M059J (cell line): ENCODE measurements around the gene ADD1. TPM values are rescaled to one million over a fixed set of nuclear protein-coding genes. Genes with fewer than 3 reads are reported as not detected.
"Not testable (repeated sequence)": the region's sequence is repeated elsewhere in the genome, so short reads cannot be mapped to it uniquely, and the experiment has no call there.

Source experiments
- DNase-seq: peaks from one replicate; pipeline ENCODE4 v3.0.0-alpha.2; 2012; ENCODE audit warnings: low read depth
- total RNA-seq: library from RNA; depleted of rRNA; stranded (reverse); fragments of >200 nt; shearing (Covaris generic); gene quantifications from 2 replicates; pipeline ENCODE4 v1.2.3, GENCODE V29; 2014

The ADD1 gene
- total RNA-seq, 1 experiment from 2014 or later: 193 TPM

DNA sequence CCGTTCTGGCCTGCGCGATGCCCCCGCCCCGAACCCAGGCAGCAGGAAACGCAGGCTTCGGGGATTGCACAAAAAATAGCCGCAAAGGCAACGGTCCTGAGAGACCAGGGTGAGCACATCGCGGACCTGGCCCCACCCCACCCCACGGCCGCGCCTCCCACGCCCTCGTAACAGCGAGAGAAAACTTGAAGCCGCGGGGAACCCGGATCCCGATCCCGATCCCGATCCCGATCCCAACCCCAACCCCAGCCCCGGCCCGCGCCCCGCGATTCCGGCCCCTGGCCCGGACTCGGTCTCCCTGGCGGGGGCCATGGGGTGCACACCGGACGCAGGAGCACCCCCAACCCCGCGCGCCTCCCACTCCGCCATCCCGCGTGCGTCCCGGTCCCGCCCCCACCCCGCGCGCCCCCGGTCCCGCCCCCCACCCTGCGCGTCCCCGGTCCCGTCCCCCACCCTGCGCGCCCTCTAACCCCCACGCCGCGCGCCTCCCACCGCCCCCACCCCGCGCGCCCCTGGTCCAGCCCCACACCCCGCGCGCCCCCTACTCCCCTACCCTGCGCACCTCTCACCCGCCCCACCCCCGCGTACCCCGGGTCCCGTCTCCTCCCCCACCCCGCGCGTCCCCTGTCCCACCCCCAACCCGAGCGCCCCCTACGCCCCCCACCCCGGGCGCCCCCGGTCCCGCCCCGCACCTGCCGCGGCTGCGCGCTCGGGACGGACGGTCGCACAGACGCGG is 90.6 kb downstream of the ADD1 start:
- DNase-seq: peak; percentile 39

- DNase-seq: peak; percentile 83
Measured at GRCh38 chr4:2934813-2935761, 91.4 kb downstream of the ADD1 start.

DNA sequence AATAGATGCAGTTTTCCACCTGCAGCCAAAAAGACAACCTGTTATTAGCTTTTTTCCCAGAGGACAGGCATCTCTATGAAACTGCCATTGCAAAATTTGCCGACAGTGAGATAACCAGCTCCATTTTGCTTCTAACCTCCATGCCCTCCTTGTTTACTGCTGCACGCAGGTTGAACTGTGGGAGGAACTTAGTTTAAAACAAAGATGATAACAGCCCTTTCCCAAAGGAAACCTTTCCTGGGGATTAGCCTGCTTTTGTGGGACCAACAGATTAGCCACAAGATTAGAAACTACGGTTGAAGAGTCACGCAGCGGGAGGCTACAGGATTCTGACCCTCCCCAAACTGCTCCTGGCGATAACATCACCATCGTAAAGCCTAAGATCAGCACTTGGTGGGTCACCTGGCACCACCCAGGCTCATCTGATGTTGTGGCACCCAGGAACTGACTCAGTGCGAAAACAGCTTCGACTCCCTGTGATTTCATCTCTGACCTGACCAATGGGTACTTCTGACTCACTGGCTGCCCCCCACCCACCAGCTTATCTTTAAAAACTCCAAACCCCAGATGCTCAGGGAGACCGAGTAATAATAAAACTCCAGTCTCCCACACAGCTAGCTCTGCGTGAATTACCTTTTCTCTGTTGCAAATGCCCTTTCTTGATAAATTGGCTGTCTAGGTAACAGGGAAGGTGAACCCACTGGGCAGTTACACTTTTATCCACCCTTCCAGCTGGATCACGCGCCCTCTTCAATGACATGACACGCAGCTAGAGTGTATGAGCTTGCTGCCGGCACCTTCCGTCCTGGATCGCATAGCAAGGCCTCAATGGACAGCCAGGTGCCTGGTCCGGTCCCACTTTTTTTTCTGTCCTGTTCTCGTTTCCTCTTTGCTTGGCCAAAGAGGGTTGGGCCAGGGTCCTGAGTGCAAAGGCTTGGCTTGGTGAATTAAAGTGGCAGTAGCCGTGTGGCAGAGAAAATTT is 92.4 kb downstream of the ADD1 start:
- DNase-seq: peak; percentile 60

GRCh38 chr4:2936773-2937145 is 93.1 kb downstream of the ADD1 start:
- peak; percentile 84 for DNase-seq

GRCh38 chr4:2937146-2937857 is 93.7 kb downstream of the ADD1 start:
- DNase-seq: no peak

GRCh38 chr4:2937986-2938385 is 94.3 kb downstream of the ADD1 start:
- no peak for DNase-seq

DNA sequence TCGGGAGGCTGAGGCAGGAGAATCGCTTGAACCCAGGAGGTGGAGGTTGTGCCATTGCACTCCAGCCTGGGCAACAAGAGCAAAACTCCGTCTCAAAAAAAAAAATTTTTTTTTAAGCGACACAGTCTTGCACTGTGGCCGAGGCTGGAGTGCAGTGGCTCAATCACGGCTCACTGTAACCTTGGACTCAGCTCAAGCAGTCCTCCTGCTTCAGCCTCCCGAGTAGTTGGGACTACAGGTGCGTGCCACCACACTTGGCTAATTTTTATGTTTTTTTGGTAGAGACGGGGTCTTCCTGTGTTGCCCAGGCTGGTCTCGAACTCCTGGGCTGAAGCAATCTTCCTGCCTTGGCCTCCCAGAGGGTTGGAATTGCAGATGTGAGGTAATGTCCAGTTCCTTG is 94.8 kb downstream of the ADD1 start:
- DNase-seq: not testable (repeated sequence)

DNA sequence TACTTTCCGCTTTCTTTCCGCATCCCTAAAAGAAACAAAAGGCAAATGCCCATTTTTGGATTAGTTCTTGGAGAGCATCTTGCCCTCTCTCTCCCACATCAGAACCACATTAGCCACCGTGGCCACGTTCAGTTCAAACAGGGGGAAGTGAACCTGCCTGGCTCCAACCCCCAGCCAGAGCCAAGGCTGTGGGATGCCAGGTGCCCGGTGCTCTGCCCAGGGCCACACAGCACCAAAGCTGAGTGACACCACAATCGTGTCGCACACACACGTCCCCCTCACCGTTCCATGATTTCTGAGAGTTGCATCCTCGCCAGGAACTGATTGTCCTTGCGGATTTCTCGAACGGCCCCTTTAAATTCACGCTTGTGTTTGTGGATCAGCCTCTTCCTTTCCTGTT is 95.3 kb downstream of the ADD1 start:
- no peak for DNase-seq

- no peak for DNase-seq
Measured at GRCh38 chr4:2939383-2940243, 96.0 kb downstream of the ADD1 start.

- DNase-seq: no peak
Measured at GRCh38 chr4:2940267-2941137, 96.9 kb downstream of the ADD1 start.

DNA sequence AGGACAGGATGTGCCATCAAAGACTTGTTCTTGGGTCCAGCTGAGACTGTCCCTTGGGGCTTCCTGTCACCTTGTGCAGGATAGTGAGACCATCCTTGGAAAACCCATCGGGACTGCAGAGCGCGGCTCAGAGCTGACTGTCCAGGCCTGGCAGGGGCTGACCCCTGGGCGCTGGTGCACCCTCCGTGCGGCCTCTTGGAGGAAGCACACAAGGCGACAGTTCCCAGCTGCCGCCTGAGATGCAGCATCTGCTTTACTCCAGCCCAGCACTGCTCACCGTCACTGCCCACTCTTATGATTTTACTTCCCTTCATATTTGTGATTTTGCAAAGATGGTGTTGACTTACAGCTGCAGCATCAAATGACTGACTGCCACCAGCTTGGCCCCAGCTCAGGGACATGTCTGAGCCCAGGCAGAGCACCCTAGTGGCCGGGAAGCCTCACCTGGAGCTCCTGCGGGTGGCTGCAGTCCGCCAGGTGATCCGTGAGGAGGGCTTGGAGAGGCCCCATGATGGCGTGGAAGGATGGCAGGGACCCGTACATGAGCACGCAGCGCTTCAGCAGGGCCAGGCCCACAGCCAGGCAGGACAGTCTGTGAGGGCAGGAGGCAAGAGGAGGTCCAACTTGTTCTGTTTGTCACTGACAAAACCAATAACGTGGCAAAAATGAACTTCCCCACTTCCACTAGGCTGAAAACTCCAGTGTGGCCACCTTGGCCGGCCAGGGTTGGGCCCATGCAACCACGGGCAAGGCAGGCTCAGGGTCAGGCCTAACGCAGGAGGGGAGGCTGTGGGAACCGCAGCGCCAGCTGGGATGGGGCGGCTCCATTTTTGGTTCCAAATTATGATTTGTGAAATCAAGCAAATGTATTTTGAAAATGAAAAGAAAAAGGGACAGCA is 97.7 kb downstream of the ADD1 start:
- no peak for DNase-seq

- DNase-seq: no peak
Measured at GRCh38 chr4:2942037-2942531, 98.4 kb downstream of the ADD1 start.

GRCh38 chr4:2942532-2943363 is 99.1 kb downstream of the ADD1 start:
- DNase-seq: no peak

- DNase-seq: no peak
Measured at GRCh38 chr4:2943364-2944090, 99.9 kb downstream of the ADD1 start.

GRCh38 chr4:2944091-2944482 is 100.4 kb downstream of the ADD1 start:
- DNase-seq: no peak
